UCSD-AML1 (cell line): ENCODE results near the gene MAMLD1.

Experiments used
- DNase-seq: peaks from one replicate; lab custom pipeline; 2025; ENCODE audit not compliant: unreplicated experiment; lab: John Stamatoyannopoulos, UW

The MAMLD1 gene

DNA sequence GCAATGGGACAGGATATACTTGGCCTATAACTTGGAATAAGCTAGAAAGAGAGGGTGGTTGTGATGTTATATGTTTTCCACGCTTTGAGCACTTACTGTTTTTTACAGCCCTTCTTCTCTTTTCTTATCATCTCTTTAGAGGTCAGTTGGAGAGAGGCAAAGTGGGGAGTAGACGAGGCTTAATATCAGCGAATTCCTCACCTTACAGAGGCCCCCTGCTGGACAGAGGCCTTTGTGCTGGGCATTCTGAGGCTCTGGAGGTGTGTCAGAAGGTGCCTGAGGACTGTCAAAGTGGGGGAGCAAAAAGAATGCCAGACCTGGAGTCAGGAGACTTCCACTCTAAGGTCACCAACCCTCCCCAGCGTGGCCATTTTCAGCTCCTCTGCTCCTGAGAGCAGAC lies 42.5 kb downstream of the MAMLD1 start:
- DNase-seq: no peak

- DNase-seq: no peak
Measured at GRCh38 chrX:150406596-150406995, 43.5 kb downstream of the MAMLD1 start.

- DNase-seq: no peak
Measured at GRCh38 chrX:150408007-150408406, 44.9 kb downstream of the MAMLD1 start.

- DNase-seq: no peak
Measured at GRCh38 chrX:150408561-150408960, 45.4 kb downstream of the MAMLD1 start.

- no peak for DNase-seq
Measured at GRCh38 chrX:150409486-150409885, 46.4 kb downstream of the MAMLD1 start.

- no peak for DNase-seq
Measured at GRCh38 chrX:150409964-150410363, 46.8 kb downstream of the MAMLD1 start.

GRCh38 chrX:150410513-150410912 lies 47.4 kb downstream of the MAMLD1 start:
- DNase-seq: no peak

GRCh38 chrX:150411656-150412055 lies 48.5 kb downstream of the MAMLD1 start:
- DNase-seq: no peak

DNA sequence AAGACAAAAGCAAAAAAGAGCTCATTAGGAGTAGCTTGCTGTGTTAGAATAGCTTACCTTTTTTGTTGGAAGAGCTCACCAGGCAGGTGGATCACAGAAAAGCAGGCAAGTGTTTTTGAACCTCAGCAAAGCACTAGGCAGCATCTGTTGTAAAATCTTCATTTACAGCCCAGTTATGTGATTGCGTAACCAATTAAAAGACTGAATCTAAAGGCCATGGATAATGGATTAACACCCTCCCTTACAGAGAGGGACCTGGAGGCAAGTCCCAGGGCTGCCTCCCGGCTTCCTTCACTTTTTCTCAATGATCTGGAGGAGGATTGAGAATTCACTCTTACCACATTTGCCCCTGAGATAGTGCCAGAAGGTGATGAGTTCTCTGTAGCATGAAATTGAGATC lies 51.1 kb downstream of the MAMLD1 start:
- DNase-seq: no peak

- no peak for DNase-seq
Measured at GRCh38 chrX:150416469-150416868, 53.4 kb downstream of the MAMLD1 start.

DNA sequence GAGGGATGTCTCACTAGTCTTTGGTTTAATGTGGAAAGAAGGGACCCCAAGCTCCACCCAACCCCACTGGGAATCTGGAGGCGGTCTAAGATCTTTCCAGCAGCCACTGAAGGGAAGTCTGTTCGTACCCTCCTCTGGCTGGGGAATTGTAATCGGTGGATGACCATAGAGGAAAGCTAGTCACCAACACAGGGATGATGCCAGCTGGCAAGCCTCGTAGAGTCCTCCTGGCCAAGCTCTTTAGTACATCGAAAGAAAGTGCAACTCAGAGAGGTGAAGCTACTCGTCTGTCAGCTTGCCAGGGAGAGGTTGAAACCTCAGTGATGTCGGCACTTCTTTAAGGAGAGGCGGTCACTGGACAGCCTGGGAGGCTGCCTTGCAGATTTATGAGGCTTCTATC lies 58.7 kb downstream of the MAMLD1 start:
- DNase-seq: no peak

- no peak for DNase-seq
Measured at GRCh38 chrX:150429594-150429993, 66.5 kb downstream of the MAMLD1 start.

DNA sequence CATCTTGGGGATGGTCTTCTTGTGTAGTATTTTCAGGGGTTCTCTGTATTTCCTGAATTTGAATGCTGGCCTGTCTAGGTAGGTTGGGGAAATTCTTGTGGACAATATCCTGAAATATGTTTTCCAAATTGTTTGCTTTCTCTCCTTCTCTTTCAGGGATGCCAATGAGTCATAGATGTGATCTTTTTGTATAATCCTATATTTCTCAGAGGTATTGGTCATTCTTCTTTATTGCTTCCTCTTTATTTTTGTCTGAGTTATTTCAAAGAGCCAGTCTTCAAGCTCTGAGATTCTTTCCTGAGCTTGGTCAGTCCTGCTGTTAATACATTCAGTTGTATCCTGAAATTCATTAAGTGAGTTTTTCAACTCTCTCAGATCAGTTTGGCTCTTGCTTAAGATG lies 73.1 kb downstream of the MAMLD1 start:
- no peak for DNase-seq

- DNase-seq: no peak
Measured at GRCh38 chrX:150438165-150438564, 75.0 kb downstream of the MAMLD1 start.

DNA sequence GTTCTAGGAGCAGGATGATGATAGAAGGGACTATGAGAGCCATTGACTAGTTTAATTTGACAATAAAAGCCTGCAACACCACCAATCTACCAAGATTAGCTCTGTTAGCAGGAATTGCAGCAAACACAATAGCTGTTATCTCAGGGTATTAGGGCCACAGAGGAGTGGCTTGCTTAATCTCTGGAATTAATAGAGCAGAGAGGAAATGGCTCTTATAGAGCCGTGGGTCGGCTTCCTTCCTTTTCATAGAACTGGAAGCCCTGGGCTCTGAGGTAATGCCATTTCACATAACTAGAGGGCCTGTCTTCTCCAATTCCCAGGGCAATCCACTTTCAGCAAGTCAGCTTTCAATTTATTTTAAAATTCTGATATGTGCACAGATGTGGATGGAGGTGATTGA lies 83.0 kb downstream of the MAMLD1 start:
- no peak for DNase-seq

GRCh38 chrX:150446995-150447394 lies 83.9 kb downstream of the MAMLD1 start:
- no peak for DNase-seq

GRCh38 chrX:150449313-150449712 lies 86.2 kb downstream of the MAMLD1 start:
- no peak for DNase-seq

DNA sequence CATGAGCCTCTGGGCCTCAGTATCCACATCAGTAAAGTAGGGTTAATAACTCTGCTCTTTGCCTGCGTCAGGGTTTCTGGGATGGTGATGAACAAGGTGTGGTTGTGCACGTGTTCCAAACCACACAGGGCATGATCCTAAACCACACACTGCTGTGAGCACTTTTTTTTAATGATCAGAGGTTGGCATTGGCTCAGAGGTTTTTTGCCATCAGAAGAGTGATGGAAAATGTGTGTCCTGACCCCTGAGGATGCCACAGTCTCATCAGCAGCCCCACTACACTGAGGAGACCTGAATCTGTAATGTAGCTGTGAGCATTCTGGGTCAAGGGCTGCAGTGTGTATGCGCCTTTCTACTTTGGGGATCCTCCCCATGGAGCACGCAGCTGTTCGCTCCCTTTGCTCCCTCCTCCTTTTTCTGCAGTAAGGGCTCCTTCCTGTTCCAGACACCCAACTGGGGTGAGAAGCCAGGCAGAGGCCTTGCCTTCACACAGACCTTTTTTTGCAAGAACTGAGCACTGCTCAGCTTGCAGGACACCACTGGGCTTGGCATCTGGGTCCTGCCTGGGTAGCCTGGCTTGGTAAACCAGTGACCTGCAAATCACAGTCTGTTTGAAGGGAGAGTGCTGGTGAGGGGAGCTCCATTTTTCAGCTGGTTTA lies 87.5 kb downstream of the MAMLD1 start:
- no peak for DNase-seq

GRCh38 chrX:150451953-150452352 lies 88.8 kb downstream of the MAMLD1 start:
- DNase-seq: no peak

GRCh38 chrX:150454083-150454482 lies 91.0 kb downstream of the MAMLD1 start:
- DNase-seq: no peak

DNA sequence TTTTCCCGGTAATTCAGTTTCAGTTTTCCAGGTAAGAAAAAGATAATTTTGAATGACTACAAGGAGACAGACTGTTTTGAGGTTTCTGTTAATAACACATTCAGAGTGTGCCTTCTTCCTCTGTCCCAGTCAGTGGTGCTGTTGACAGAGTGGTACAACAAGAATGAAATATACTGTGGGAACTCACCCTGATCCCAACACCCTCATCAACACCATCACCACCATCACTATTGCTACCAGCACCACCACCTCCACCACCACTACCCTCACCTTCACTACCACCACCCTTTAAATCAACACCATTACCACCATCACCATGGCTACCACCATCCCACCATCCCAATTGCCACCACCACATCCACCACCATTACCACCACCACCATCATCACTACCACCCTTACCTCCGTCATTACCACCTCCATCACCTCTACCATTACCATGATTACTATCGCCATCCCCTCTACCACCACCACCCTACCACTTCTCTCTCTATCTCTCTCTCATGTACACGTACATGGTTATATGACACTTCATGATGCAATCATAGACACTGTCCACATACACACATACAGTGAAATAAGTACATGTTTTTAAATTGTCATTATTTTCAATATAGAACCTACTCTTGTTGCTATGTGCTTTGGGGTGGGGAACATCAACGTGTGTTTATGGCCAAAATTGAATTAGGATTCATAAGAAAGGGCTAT lies 91.5 kb downstream of the MAMLD1 start:
- DNase-seq: no peak

- no peak for DNase-seq
Measured at GRCh38 chrX:150455215-150455608, 92.1 kb downstream of the MAMLD1 start.

GRCh38 chrX:150456466-150456865 lies 93.3 kb downstream of the MAMLD1 start:
- peak; percentile 24 for DNase-seq
